Neural progenitor cell (in vitro differentiated cells): ENCODE measurements around the gene GLIPR2. TPM values are rescaled to one million over a fixed set of nuclear protein-coding genes. Genes with fewer than 3 reads are reported as not detected.
A peak's percentile ranks its signal among the peaks of the same experiment; 100 is the strongest.

Source experiments
- DNase-seq: peaks from one replicate; pipeline ENCODE4 v3.0.0-alpha.2; 2016; ENCODE audit warnings: low spot score
- H2AFZ ChIP-seq: fragments of 200-600 bp; sonication (generic); replicated peaks from 2 replicates; pipeline ENCODE4 v1.6.1; 2016; ENCODE audit warnings: antibody characterized with exemption
- H3F3A ChIP-seq: fragments of 200-600 bp; sonication (generic); 2 replicates; pipeline ENCODE4 v1.6.1; 2016; ENCODE audit warnings: antibody characterized with exemption, low read depth
- H3K27ac ChIP-seq: fragments of 200-600 bp; sonication (generic); 2 replicates; pipeline ENCODE4 v1.5.1; 2016; ENCODE audit warnings: mild to moderate bottlenecking
- H3K27me3 ChIP-seq: fragments of 200-600 bp; sonication (generic); 2 replicates; pipeline ENCODE4 v1.6.1; 2016; ENCODE audit warnings: mild to moderate bottlenecking, moderate library complexity
- H3K36me3 ChIP-seq: fragments of 200-600 bp; sonication (generic); 2 replicates; pipeline ENCODE4 v1.5.1; 2016
- H3K4me1 ChIP-seq: fragments of 200-600 bp; sonication (generic); 2 replicates; pipeline ENCODE4 v1.6.1; 2016; ENCODE audit warnings: mixed run types
- H3K4me2 ChIP-seq: fragments of 200-600 bp; sonication (generic); 2 replicates; pipeline ENCODE4 v1.6.1; 2016
- H3K4me3 ChIP-seq: fragments of 200-600 bp; sonication (generic); 2 replicates; pipeline ENCODE4 v1.5.1; 2016
- H3K79me2 ChIP-seq: fragments of 200-600 bp; sonication (generic); 2 replicates; pipeline ENCODE4 v1.6.1; 2016; ENCODE audit warnings: low read depth
- H3K9ac ChIP-seq: fragments of 200-600 bp; sonication (generic); 2 replicates; pipeline ENCODE4 v1.6.1; 2016
- H3K9me3 ChIP-seq: fragments of 200-600 bp; sonication (generic); 2 replicates; pipeline ENCODE4 v1.5.1; 2016; ENCODE audit warnings: low read depth
- H4K20me1 ChIP-seq: fragments of 200-600 bp; sonication (generic); 2 replicates; pipeline ENCODE4 v1.6.1; 2016; ENCODE audit warnings: low read depth
- H3K27ac Mint-ChIP-seq: 3 replicates; pipeline ENCODE4 v1.8.0; 2021; ENCODE audit warnings: mixed read lengths
- H3K27me3 Mint-ChIP-seq: 2 replicates; pipeline ENCODE4 v1.8.0; 2022; ENCODE audit warnings: low read depth, mild to moderate bottlenecking, inconsistent platforms, moderate library complexity, mixed read lengths; ENCODE audit not compliant: insufficient read depth
- H3K36me3 Mint-ChIP-seq: 3 replicates; pipeline ENCODE4 v1.8.0; 2021; ENCODE audit warnings: mixed read lengths
- H3K4me1 Mint-ChIP-seq: 3 replicates; pipeline ENCODE4 v1.8.0; 2021; ENCODE audit warnings: mixed read lengths
- H3K4me3 Mint-ChIP-seq: 3 replicates; pipeline ENCODE4 v1.8.0; 2021; ENCODE audit warnings: mild to moderate bottlenecking, moderate library complexity, mixed read lengths
- H3K9me3 Mint-ChIP-seq: 3 replicates; pipeline ENCODE4 v1.8.0; 2020; ENCODE audit warnings: mixed read lengths
- CTCF ChIP-seq: fragments of 200-600 bp; sonication (generic); IDR thresholded peaks from 2 replicates; pipeline ENCODE4 v1.5.1; 2017; ENCODE audit warnings: antibody characterized with exemption, mild to moderate bottlenecking
- EZH2 ChIP-seq: fragments of 200-600 bp; sonication (generic); IDR thresholded peaks from 2 replicates; pipeline ENCODE4 v1.6.1; 2017; ENCODE audit warnings: antibody characterized with exemption, mild to moderate bottlenecking, moderate library complexity
- EZH2phosphoT487 ChIP-seq: fragments of 200-600 bp; sonication (generic); IDR thresholded peaks from 2 replicates; pipeline ENCODE4 v1.6.1; 2017; ENCODE audit warnings: antibody characterized with exemption
- total RNA-seq: library from RNA; depleted of rRNA; stranded (reverse); fragments of >200 nt; gene quantifications from 2 replicates; pipeline ENCODE4 v1.2.3, GENCODE V29; 2015; ENCODE audit warnings: low replicate concordance

Gene GLIPR2
- total RNA-seq, 1 donor from 2014 or later, result 12.4 TPM

GRCh38 chr9:36164372-36164771 is 27.8 kb downstream of the GLIPR2 start:
- Histone ChIP-seq H4K20me1 (no peaks in the 10 kb centered on the region), H3K79me2 (no peaks in the 10 kb centered on the region), H3K36me3 (no peaks in the 10 kb centered on the region), H3K9ac (no peak overlapping the region), H3K27me3 (no peaks in the 10 kb centered on the region), H2AFZ (no peak overlapping the region), H3K4me3 (no peak overlapping the region), H3F3A (peaks cover 30% of the 10 kb centered on the region), H3K4me2 (no peak overlapping the region), H3K27ac (no peak overlapping the region), H3K4me1 (peaks cover 20% of the 10 kb centered on the region), H3K9me3 (no peaks in the 10 kb centered on the region)
- no peak for TF ChIP-seq EZH2
- TF ChIP-seq EZH2phosphoT487, result no peak
- TF ChIP-seq CTCF, result no peak
- Mint-ChIP-seq H3K27ac (no peak overlapping the region), H3K9me3 (no peaks in the 10 kb centered on the region), H3K4me3 (no peak overlapping the region), H3K27me3 (peaks cover 17% of the 10 kb centered on the region), H3K4me1 (peaks cover 35% of the 10 kb centered on the region), H3K36me3 (peaks cover 3% of the 10 kb centered on the region)
- DNase-seq, result no peak

- H3K4me3 Mint-ChIP-seq, result no peak overlapping the region
- H3K36me3 Mint-ChIP-seq, result peaks cover 3% of the 10 kb centered on the region
- H3K4me1 Mint-ChIP-seq, result peaks cover 35% of the 10 kb centered on the region
- H3K9me3 ChIP-seq, result no peaks in the 10 kb centered on the region
- no peaks in the 10 kb centered on the region for H3K27me3 ChIP-seq
- no peak overlapping the region for H3K4me3 ChIP-seq
- H4K20me1 ChIP-seq, result no peaks in the 10 kb centered on the region
- no peaks in the 10 kb centered on the region for H3K79me2 ChIP-seq
- peaks cover 17% of the 10 kb centered on the region for H3K27me3 Mint-ChIP-seq
- H3K4me1 ChIP-seq, result peaks cover 20% of the 10 kb centered on the region
- peaks cover 30% of the 10 kb centered on the region for H3F3A ChIP-seq
- TF ChIP-seq EZH2phosphoT487, result no peak
- TF ChIP-seq CTCF, result no peak
- H3K4me2 ChIP-seq, result no peak overlapping the region
- H3K27ac ChIP-seq, result no peak overlapping the region
- no peaks in the 10 kb centered on the region for H3K36me3 ChIP-seq
- no peaks in the 10 kb centered on the region for H3K9me3 Mint-ChIP-seq
- H3K9ac ChIP-seq, result no peak overlapping the region
- H3K27ac Mint-ChIP-seq, result peak overlapping the region; percentile 17
- no peak for DNase-seq
- no peak overlapping the region for H2AFZ ChIP-seq
Measured at GRCh38 chr9:36164989-36165388, 28.5 kb downstream of the GLIPR2 start.

GRCh38 chr9:36165826-36166167 is 29.3 kb downstream of the GLIPR2 start:
- H3K36me3 Mint-ChIP-seq, result peaks cover 3% of the 10 kb centered on the region
- no peaks in the 10 kb centered on the region for H3K9me3 Mint-ChIP-seq
- no peaks in the 10 kb centered on the region for H3K79me2 ChIP-seq
- peaks cover 20% of the 10 kb centered on the region for H3K4me1 ChIP-seq
- H3K4me3 ChIP-seq, result no peak overlapping the region
- no peaks in the 10 kb centered on the region for H3K27me3 ChIP-seq
- no peaks in the 10 kb centered on the region for H3K36me3 ChIP-seq
- H2AFZ ChIP-seq, result no peak overlapping the region
- H3K4me3 Mint-ChIP-seq, result no peak overlapping the region
- H3K4me1 Mint-ChIP-seq, result peaks cover 32% of the 10 kb centered on the region
- H4K20me1 ChIP-seq, result no peaks in the 10 kb centered on the region
- no peaks in the 10 kb centered on the region for H3K9me3 ChIP-seq
- H3K27me3 Mint-ChIP-seq, result peaks cover 21% of the 10 kb centered on the region
- no peak for DNase-seq
- no peak overlapping the region for H3K4me2 ChIP-seq
- no peak overlapping the region for H3K27ac ChIP-seq
- TF ChIP-seq CTCF (no peak), EZH2phosphoT487 (no peak), EZH2 (no peak)
- no peak overlapping the region for H3K27ac Mint-ChIP-seq
- no peak overlapping the region for H3K9ac ChIP-seq
- H3F3A ChIP-seq, result peaks cover 30% of the 10 kb centered on the region
